ENCODE data around the gene ST3GAL2.
"Not testable (repeated sequence)": the region's sequence is repeated elsewhere in the genome, so short reads cannot be mapped to it uniquely, and the experiment has no call there.

The ST3GAL2 gene

DNA sequence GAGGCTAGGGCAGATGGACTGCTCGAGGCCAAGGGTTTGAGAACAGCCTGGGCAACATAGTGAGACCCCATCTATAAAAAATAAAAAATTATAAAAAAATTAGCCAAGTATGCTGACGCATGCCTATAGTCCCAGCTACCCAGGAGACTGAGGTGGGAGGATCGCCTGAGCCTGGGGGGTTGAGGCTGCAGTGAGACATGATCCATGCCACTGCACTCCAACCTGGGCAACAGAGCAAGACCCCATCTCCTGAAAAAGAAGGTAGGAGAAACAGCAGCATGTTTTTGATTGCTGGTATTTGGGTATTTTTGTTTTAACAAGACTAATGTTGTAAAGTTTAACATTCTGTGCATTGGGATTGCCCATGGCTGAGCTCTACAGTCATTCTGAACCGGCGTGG lies 101.1 kb downstream of the ST3GAL2 start:
- no peak for DNase-seq

DNA sequence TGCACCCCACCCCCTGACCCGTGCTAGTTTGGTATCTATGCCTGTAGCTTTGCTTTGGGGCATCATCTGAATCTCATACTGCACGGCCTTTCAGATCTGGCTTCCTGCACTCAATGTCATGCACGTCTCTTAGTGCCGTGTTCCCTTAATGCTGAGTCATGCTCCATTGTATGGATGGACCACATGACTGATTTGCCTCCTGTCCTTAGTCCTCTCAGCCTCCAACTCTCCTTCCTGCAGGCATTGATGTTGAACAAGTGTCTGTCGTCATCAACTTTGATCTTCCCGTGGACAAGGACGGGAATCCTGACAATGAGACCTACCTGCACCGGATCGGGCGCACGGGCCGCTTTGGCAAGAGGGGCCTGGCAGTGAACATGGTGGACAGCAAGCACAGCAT lies 106.2 kb downstream of the ST3GAL2 start:
- DNase-seq, result not testable (repeated sequence)

DNA sequence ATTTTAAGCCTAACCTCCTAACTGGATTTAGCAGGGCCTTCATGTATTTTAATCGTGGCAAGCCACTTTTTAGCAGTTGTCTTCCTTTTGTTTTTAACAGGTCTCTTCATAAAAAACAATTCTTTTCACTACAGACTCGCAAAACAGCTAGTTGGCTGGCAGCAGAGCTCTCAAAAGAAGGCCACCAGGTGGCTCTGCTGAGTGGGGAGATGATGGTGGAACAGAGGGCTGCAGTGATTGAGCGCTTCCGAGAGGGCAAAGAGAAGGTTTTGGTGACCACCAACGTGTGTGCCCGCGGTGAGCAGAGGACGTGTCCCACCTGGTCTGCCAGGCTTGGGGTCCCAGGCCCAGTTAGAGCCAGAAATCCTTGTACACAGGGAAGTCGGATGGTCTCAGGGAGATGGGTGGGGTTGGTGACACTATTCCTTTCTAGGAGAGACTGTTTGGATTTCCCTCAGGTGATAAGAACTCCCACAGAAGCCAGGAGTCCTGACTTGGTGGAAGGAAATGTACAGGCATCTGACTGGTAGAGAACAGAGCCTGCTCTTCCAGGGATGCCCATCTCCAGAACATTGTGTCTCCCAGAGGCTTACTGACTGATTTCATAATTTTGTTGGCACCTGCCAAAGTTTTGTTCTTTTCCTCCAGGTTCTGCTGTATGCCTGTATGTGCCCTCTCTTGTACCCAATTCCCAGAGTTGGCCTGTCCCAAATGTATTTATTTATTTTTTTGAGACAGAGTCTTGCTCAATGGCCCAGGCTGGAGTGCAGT lies 107.1 kb downstream of the ST3GAL2 start:
- peak in 4 of 51 donors; percentile 2 to 37 (median 6) for DNase-seq

DNA sequence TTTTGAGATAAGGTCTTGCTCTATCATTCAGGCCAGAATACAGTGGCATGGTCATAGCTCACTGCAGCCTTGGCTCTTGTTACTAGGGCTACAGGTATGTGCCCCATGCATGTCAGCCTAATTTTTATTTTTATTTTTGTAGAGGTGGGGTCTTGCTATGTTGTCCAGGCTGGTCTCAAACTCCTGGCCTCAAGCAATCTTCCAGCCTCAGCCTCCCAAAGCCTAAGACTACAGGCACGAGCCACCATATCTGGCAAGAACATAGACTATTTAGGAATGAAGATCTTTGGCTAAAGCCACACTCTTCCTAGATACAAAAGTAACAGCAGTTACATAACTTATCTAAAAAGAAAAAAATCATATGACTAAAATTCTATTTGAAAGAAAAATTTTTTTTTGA lies 107.8 kb downstream of the ST3GAL2 start:
- DNase-seq, result no peak
